MM.1S (cell line): ENCODE results near the gene EEF2K.

Experiments used
- DNase-seq: peaks from one replicate; pipeline ENCODE4 v3.0.0-alpha.2; 2015
- H2AFZ ChIP-seq: fragments of 300-600 bp; sonication (generic); 2 replicates; pipeline ENCODE4 v1.6.0; 2016; ENCODE audit warnings: antibody characterized with exemption, low read length
- H3F3A ChIP-seq: fragments of 300-600 bp; sonication (generic); 2 replicates; pipeline ENCODE4 v1.6.1; 2016; ENCODE audit warnings: mild to moderate bottlenecking, antibody characterized with exemption, low read length, moderate library complexity, mixed read lengths; ENCODE audit not compliant: insufficient read depth
- H3K27ac ChIP-seq: fragments of 300-600 bp; sonication (generic); 2 replicates; pipeline ENCODE4 v1.5.1; 2016; ENCODE audit warnings: mild to moderate bottlenecking, low read length
- H3K27me3 ChIP-seq: fragments of 300-600 bp; sonication (generic); replicated peaks from 2 replicates; pipeline ENCODE4 v1.6.0; 2016; ENCODE audit warnings: low read length; ENCODE audit not compliant: insufficient read depth
- H3K36me3 ChIP-seq: fragments of 300-600 bp; sonication (generic); replicated peaks from 2 replicates; pipeline ENCODE4 v1.6.1; 2016; ENCODE audit warnings: mild to moderate bottlenecking, low read length, mixed read lengths; ENCODE audit not compliant: insufficient read depth
- H3K4me1 ChIP-seq: fragments of 300-600 bp; sonication (generic); 2 replicates; pipeline ENCODE4 v1.6.1; 2016; ENCODE audit warnings: low read length, mixed read lengths
- H3K4me2 ChIP-seq: fragments of 300-600 bp; sonication (generic); 2 replicates; pipeline ENCODE4 v1.6.0; 2016; ENCODE audit warnings: low read depth, low read length
- H3K4me3 ChIP-seq: fragments of 300-600 bp; sonication (generic); 2 replicates; pipeline ENCODE4 v1.5.1; 2016; ENCODE audit warnings: low read length, mixed read lengths
- H3K79me2 ChIP-seq: fragments of 300-600 bp; sonication (generic); 2 replicates; pipeline ENCODE4 v1.6.1; 2016; ENCODE audit warnings: mixed run types, low read length, mixed read lengths
- H3K9ac ChIP-seq: fragments of 300-600 bp; sonication (generic); 2 replicates; pipeline ENCODE4 v1.6.1; 2016; ENCODE audit warnings: low read length, mixed read lengths
- H3K9me2 ChIP-seq: fragments of 300-600 bp; sonication (generic); replicated peaks from 2 replicates; pipeline ENCODE4 v1.6.1; 2016; ENCODE audit warnings: mild to moderate bottlenecking, low read length, mixed read lengths; ENCODE audit not compliant: insufficient read depth
- H3K9me3 ChIP-seq: fragments of 300-600 bp; sonication (generic); replicated peaks from 2 replicates; pipeline ENCODE4 v1.6.1; 2016; ENCODE audit warnings: mild to moderate bottlenecking, low read length, mixed read lengths; ENCODE audit not compliant: insufficient read depth
- H4K20me1 ChIP-seq: fragments of 300-600 bp; sonication (generic); 2 replicates; pipeline ENCODE4 v1.6.1; 2016; ENCODE audit warnings: mild to moderate bottlenecking, low read length, moderate library complexity, mixed read lengths; ENCODE audit not compliant: insufficient read depth
- CTCF ChIP-seq: fragments of 300-600 bp; sonication (generic); IDR thresholded peaks from 2 replicates; pipeline ENCODE4 v1.5.1; 2016; ENCODE audit warnings: antibody characterized with exemption, low read length, mixed read lengths
- EZH2 ChIP-seq: fragments of 300-600 bp; sonication (generic); optimal IDR thresholded peaks from 2 replicates; pipeline ENCODE3; 2017; ENCODE audit warnings: low read depth, mild to moderate bottlenecking, antibody characterized with exemption, low read length, mixed read lengths
- EZH2phosphoT487 ChIP-seq: fragments of 300-600 bp; sonication (generic); IDR thresholded peaks from 2 replicates; pipeline ENCODE4 v1.6.1; 2018; ENCODE audit warnings: antibody characterized with exemption, low read length

EEF2K gene

GRCh38 chr16:22265351-22265750 lies 59.3 kb downstream of the EEF2K start:
- TF ChIP-seq CTCF (no peak), EZH2phosphoT487 (no peak), EZH2 (no peak)
- no peaks in the 10 kb centered on the region for H3K9me3 ChIP-seq
- H4K20me1 ChIP-seq = no peaks in the 10 kb centered on the region
- no peaks in the 10 kb centered on the region for H3K36me3 ChIP-seq
- H3K27ac ChIP-seq = no peak overlapping the region
- H3K79me2 ChIP-seq = no peaks in the 10 kb centered on the region
- no peak for DNase-seq
- no peaks in the 10 kb centered on the region for H3F3A ChIP-seq
- no peak overlapping the region for H2AFZ ChIP-seq
- H3K9me2 ChIP-seq = no peaks in the 10 kb centered on the region
- H3K4me3 ChIP-seq = no peak overlapping the region
- no peaks in the 10 kb centered on the region for H3K4me1 ChIP-seq
- no peak overlapping the region for H3K4me2 ChIP-seq
- H3K27me3 ChIP-seq = no peaks in the 10 kb centered on the region
- no peak overlapping the region for H3K9ac ChIP-seq

GRCh38 chr16:22266546-22266945 lies 60.5 kb downstream of the EEF2K start:
- no peaks in the 10 kb centered on the region for H4K20me1 ChIP-seq
- no peak overlapping the region for H3K4me2 ChIP-seq
- DNase-seq = no peak
- no peak overlapping the region for H3K9ac ChIP-seq
- no peaks in the 10 kb centered on the region for H3K9me3 ChIP-seq
- H3K36me3 ChIP-seq = no peaks in the 10 kb centered on the region
- H2AFZ ChIP-seq = no peak overlapping the region
- H3K79me2 ChIP-seq = no peaks in the 10 kb centered on the region
- H3F3A ChIP-seq = no peaks in the 10 kb centered on the region
- no peaks in the 10 kb centered on the region for H3K9me2 ChIP-seq
- no peaks in the 10 kb centered on the region for H3K27me3 ChIP-seq
- TF ChIP-seq EZH2 = no peak
- no peak for TF ChIP-seq EZH2phosphoT487
- no peak for TF ChIP-seq CTCF
- H3K27ac ChIP-seq = no peak overlapping the region
- no peak overlapping the region for H3K4me3 ChIP-seq
- no peaks in the 10 kb centered on the region for H3K4me1 ChIP-seq

GRCh38 chr16:22267764-22268163 lies 61.7 kb downstream of the EEF2K start:
- H3K27ac ChIP-seq = no peak overlapping the region
- DNase-seq = no peak
- H3K9me2 ChIP-seq = no peaks in the 10 kb centered on the region
- TF ChIP-seq EZH2phosphoT487 = no peak
- TF ChIP-seq EZH2 = no peak
- TF ChIP-seq CTCF = no peak
- no peak overlapping the region for H3K4me3 ChIP-seq
- H3F3A ChIP-seq = no peaks in the 10 kb centered on the region
- H3K9ac ChIP-seq = no peak overlapping the region
- no peak overlapping the region for H3K4me2 ChIP-seq
- no peaks in the 10 kb centered on the region for H4K20me1 ChIP-seq
- no peaks in the 10 kb centered on the region for H3K79me2 ChIP-seq
- no peaks in the 10 kb centered on the region for H3K4me1 ChIP-seq
- H2AFZ ChIP-seq = no peak overlapping the region
- no peaks in the 10 kb centered on the region for H3K36me3 ChIP-seq
- no peaks in the 10 kb centered on the region for H3K9me3 ChIP-seq
- H3K27me3 ChIP-seq = no peaks in the 10 kb centered on the region

GRCh38 chr16:22270525-22270924 lies 64.4 kb downstream of the EEF2K start:
- no peaks in the 10 kb centered on the region for H3K79me2 ChIP-seq
- H3K9me2 ChIP-seq = no peaks in the 10 kb centered on the region
- H3K27ac ChIP-seq = no peak overlapping the region
- no peaks in the 10 kb centered on the region for H3K9me3 ChIP-seq
- H3K4me1 ChIP-seq = no peaks in the 10 kb centered on the region
- H3K9ac ChIP-seq = no peak overlapping the region
- TF ChIP-seq CTCF = no peak
- no peak for TF ChIP-seq EZH2phosphoT487
- no peak for TF ChIP-seq EZH2
- H3K36me3 ChIP-seq = no peaks in the 10 kb centered on the region
- no peak overlapping the region for H3K4me2 ChIP-seq
- H3F3A ChIP-seq = no peaks in the 10 kb centered on the region
- H2AFZ ChIP-seq = no peak overlapping the region
- no peaks in the 10 kb centered on the region for H3K27me3 ChIP-seq
- H3K4me3 ChIP-seq = no peak overlapping the region
- no peaks in the 10 kb centered on the region for H4K20me1 ChIP-seq
- no peak for DNase-seq
